ENCODE data around the gene TSPOAP1.

Gene TSPOAP1

DNA sequence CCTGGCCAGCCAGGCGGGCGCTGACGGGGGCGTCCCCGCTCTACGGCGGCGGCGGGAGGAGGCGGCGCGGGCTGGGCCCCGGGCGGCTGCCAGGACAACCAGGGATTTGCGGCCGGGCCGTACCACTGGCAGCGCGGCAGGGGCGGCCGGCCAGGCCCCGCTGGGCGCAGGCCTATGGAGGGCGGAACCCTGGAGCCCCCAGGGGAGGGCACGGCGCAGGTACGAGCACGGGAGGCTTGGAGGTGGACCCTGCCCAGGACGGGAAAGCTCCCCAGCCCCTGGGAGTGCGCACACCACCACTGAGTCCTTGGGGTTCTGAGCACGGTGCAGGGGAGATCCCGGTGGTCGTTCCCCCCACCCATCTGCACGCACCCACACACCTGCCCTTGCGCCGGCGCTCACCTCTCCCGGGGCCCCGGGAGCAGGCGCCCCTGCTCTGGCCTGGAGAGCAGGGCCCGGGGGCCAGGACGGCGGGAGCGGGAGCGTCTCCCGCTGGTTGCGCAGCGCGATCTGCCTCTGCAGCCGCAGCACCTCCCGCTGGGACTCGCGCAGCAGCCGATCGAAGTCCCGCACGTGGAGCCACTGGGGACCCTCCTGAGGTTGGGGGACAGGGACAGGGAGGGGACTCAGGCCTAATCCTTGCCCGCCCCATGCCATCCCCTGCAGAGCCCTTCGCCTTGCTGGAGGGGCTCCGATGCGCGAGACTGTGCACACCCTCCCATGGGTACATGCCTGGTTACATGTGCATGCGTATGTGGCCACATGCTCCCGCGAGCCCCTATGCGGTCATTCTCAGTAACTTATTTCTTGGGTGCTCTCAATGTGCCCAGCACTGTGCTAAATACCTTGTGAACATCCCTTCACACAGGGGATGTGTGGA lies 3.9 kb downstream of the TSPOAP1 start:
- no peak for TF ChIP-seq SIN3A (IDR thresholded peaks at IDR 0.05; ENCODE audit: borderline replicate concordance, insufficient read depth, low read length)
- no peak for TF ChIP-seq POLR2AphosphoS5 (IDR thresholded peaks at IDR 0.05; ENCODE audit: low read depth, low read length)
- no peak for TF ChIP-seq FOXP2 (optimal IDR thresholded peaks at IDR 0.05; ENCODE audit: borderline replicate concordance, extremely low read depth, extremely low read length, insufficient read depth)
- no peak for TF ChIP-seq REST (IDR thresholded peaks at IDR 0.05; ENCODE audit: insufficient read depth in 1 of 2, low read depth in 2 of 2, low read length in 2 of 2)
- no peak for TF ChIP-seq TAF1 (IDR thresholded peaks at IDR 0.05; ENCODE audit: borderline replicate concordance, insufficient read depth, low read length)

GRCh38 chr17:58324056-58324408 lies 4.6 kb downstream of the TSPOAP1 start:
- TF ChIP-seq FOXP2 (optimal IDR thresholded peaks at IDR 0.05; ENCODE audit: borderline replicate concordance, extremely low read depth, extremely low read length, insufficient read depth) (no peak), TAF1 (IDR thresholded peaks at IDR 0.05; ENCODE audit: borderline replicate concordance, insufficient read depth, low read length) (no peak), SIN3A (IDR thresholded peaks at IDR 0.05; ENCODE audit: borderline replicate concordance, insufficient read depth, low read length) (no peak), REST (IDR thresholded peaks at IDR 0.05; ENCODE audit: insufficient read depth in 1 of 2, low read depth in 2 of 2, low read length in 2 of 2) (no peak), POLR2AphosphoS5 (IDR thresholded peaks at IDR 0.05; ENCODE audit: low read depth, low read length) (no peak)

DNA sequence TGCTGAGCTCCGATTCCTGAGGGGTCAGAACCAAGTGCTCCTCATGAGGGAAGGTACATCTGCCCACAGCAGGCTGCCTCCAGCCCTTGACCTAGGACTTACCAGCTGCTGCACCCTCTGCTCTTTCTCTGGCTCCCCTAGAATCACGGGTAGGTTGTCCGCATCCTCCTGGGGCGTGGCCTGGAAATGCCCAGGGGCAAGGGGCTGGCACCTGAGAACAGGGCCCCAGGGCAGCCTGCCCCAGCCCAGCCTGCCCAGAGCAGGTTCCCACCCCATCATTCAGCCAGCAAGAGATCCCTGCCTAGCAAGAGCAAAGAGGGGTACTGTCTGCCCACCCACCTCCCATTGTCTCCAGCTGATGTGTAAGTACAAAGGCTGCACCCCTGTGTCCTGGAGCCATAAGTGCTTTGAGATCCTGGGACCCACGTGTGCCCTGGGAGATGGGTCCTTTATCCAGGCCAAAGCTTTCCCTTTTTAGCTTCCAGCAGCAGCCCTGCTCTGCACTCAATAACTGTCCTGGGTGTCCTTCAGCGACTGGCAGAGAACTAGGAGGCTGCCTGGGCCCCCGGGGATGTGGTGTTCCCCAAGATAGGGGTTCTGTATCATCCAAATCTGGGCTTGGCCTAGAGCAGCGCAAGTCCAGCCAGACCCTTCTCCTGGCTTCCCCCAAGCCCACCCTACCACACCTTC lies 5.1 kb downstream of the TSPOAP1 start:
- TF ChIP-seq REST (IDR thresholded peaks at IDR 0.05; ENCODE audit: insufficient read depth in 1 of 2, low read depth in 2 of 2, low read length in 2 of 2) (no peak), TAF1 (IDR thresholded peaks at IDR 0.05; ENCODE audit: borderline replicate concordance, insufficient read depth, low read length) (no peak), POLR2AphosphoS5 (IDR thresholded peaks at IDR 0.05; ENCODE audit: low read depth, low read length) (no peak), FOXP2 (optimal IDR thresholded peaks at IDR 0.05; ENCODE audit: borderline replicate concordance, extremely low read depth, extremely low read length, insufficient read depth) (no peak), SIN3A (IDR thresholded peaks at IDR 0.05; ENCODE audit: borderline replicate concordance, insufficient read depth, low read length) (no peak)

- TF ChIP-seq TAF1 (IDR thresholded peaks at IDR 0.05; ENCODE audit: borderline replicate concordance, insufficient read depth, low read length) (no peak), FOXP2 (optimal IDR thresholded peaks at IDR 0.05; ENCODE audit: borderline replicate concordance, extremely low read depth, extremely low read length, insufficient read depth) (no peak), REST (IDR thresholded peaks at IDR 0.05; ENCODE audit: insufficient read depth in 1 of 2, low read depth in 2 of 2, low read length in 2 of 2) (no peak), POLR2AphosphoS5 (IDR thresholded peaks at IDR 0.05; ENCODE audit: low read depth, low read length) (no peak), SIN3A (IDR thresholded peaks at IDR 0.05; ENCODE audit: borderline replicate concordance, insufficient read depth, low read length) (no peak)
Observed at GRCh38 chr17:58322581-58323185, 5.9 kb downstream of the TSPOAP1 start.

Data from PFSK-1 (cell line).